ENCODE measurements around the gene CACNA1D. TPM values are rescaled to one million over a fixed set of nuclear protein-coding genes. Genes with fewer than 3 reads are reported as not detected.

CACNA1D gene
- total and polyA plus RNA-seq, 9 of the 15 experiments (the other 6 are each of a cell fraction or from before 2014, with no cell fraction given) = 0.29 TPM; not detected in 8

GRCh38 chr3:53733446-53733845 lies 239.0 kb downstream of the CACNA1D start:
- WGBS (ENCODE audit: insufficient coverage, low coverage, missing lambda C conversion rate) = 0% methylated on average over 1 of the region's 1 CpG
- H3K4me1 ChIP-seq (replicated peaks in 1 of 2; ENCODE audit: control insufficient read depth in 2 of 2, insufficient read depth in 2 of 2, low read length in 2 of 2) = no peaks in the 10 kb centered on the region
- H3K9ac ChIP-seq (ENCODE audit: insufficient read depth in 1 of 2, low read depth in 2 of 2, low read length in 2 of 2) = no peak overlapping the region
- no peak for DNase-seq (ENCODE audit: extremely low read depth in 1 of 4, low spot score in 3 of 4)
- no peak for FAIRE-seq
- no peak for TF ChIP-seq KDM2B (CRISPR knock-in tag; IDR thresholded peaks at IDR 0.05)
- no peak for TF ChIP-seq LARP7 (IDR thresholded peaks at IDR 0.05)
- no peak for TF ChIP-seq AFF4 (CRISPR knock-in tag; IDR thresholded peaks at IDR 0.05)
- no peak for TF ChIP-seq PBX2 (CRISPR knock-in tag; IDR thresholded peaks at IDR 0.05; ENCODE audit: low read depth)
- TF ChIP-seq PBX2 (tag; conservative IDR thresholded peaks at IDR 0.05; ENCODE audit: low read depth) = no peak
- no peak for TF ChIP-seq DIDO1 (tag; IDR thresholded peaks at IDR 0.05; ENCODE audit: low read depth)
- in situ Hi-C loops (cut with MboI) = no loop called here
- intact Hi-C loops (cut with micrococcal nuclease) = no loop called here
- peaks cover 0 to 30% of the 10 kb centered on the region in 2 experiments; a peak in 2 of 5 replicates for H3K27me3 ChIP-seq (ENCODE audit: control insufficient read depth in 2 of 2, insufficient read depth in 2 of 2, low read length in 2 of 2)
- no peaks in the 10 kb centered on the region for H3K79me2 ChIP-seq (ENCODE audit: control insufficient read depth, insufficient read depth, low read length)
- no peak overlapping the region for H2AFZ ChIP-seq (ENCODE audit: low read depth, low read length)
- ChIA-PET POLR2A (no interaction called here), CTCF (ENCODE audit: low intra/inter-chr PET ratio) (no interaction called here)
- H3K36me3 ChIP-seq (ENCODE audit: control insufficient read depth, insufficient read depth, low read length) = no peaks in the 10 kb centered on the region
- no peaks in the 10 kb centered on the region for H4K20me1 ChIP-seq (replicated peaks; ENCODE audit: control insufficient read depth, insufficient read depth, low read length)
- no peak overlapping the region for H3K4me2 ChIP-seq (ENCODE audit: insufficient read depth, low read length)
- no peak overlapping the region for H3K4me3 ChIP-seq
- ATAC-seq = no peak
- no TSS peak for BruUV-seq (replicated peaks)
- H3K9me3 ChIP-seq (replicated peaks; ENCODE audit: control insufficient read depth, insufficient read depth, low read depth, low read length) = no peaks in the 10 kb centered on the region
- no peak overlapping the region for H3K27ac ChIP-seq (ENCODE audit: extremely low read depth, low read depth, low read length)
- H3K9me1 ChIP-seq (ENCODE audit: control insufficient read depth, insufficient read depth, low read length) = no peaks in the 10 kb centered on the region

All from K562 (cell line).